A549 (cell line): ENCODE data around the gene DMPK.

Source experiments
- CHD2 ChIP-seq: fragments of 150-350 bp; IDR thresholded peaks from 2 replicates; pipeline ENCODE4 v1.6.1; 2014; ENCODE audit warnings: low read length; ENCODE audit not compliant: partially characterized antibody
- CTCF ChIP-seq: fragments of >200 bp; sonication (Bioruptor Twin); formaldehyde crosslinking; IDR thresholded peaks from 3 replicates; pipeline ENCODE4 v1.5.1; 2016
- ESRRA ChIP-seq: fragments of 150-350 bp; IDR thresholded peaks from 2 replicates; pipeline ENCODE4 v1.6.1; 2014; ENCODE audit warnings: mild to moderate bottlenecking, low read length, borderline replicate concordance
- MYC ChIP-seq: IDR thresholded peaks from 2 replicates; pipeline ENCODE4 v1.6.1; 2012; ENCODE audit warnings: mild to moderate bottlenecking, inconsistent platforms, low read length, improper control_type of control experiment, borderline replicate concordance
- REST ChIP-seq: fragments of 200-600 bp; sonication (generic); IDR thresholded peaks from 2 replicates; pipeline ENCODE4 v1.6.1; 2016; ENCODE audit warnings: antibody characterized with exemption, mild to moderate bottlenecking, moderate library complexity
- TP53 ChIP-seq: fragments of 250-450 bp; sonication (Bioruptor Pico); IDR thresholded peaks from 2 replicates; pipeline ENCODE4 v1.5.0; 2021; ENCODE audit warnings: mild to moderate bottlenecking, moderate library complexity
- USF2 ChIP-seq: fragments of 450-650 bp; IDR thresholded peaks from 2 replicates; pipeline ENCODE4 v1.6.1; 2014; ENCODE audit warnings: antibody characterized with exemption

- TF ChIP-seq ESRRA (no peak), CTCF (no peak), REST (no peak), TP53 (CRISPR knock-in tag) (no peak), USF2 (no peak), MYC (no peak), CHD2 (no peak)
These were observed at the start of gene DMPK for GRCh38 chr19:45782162-45782691.
